ENCODE data around the gene AMY1B. TPM values are rescaled to one million over a fixed set of nuclear protein-coding genes. Genes with fewer than 3 reads are reported as not detected.
"Not testable (repeated sequence)": the region's sequence is repeated elsewhere in the genome, so short reads cannot be mapped to it uniquely, and the experiment has no call there.

Gene AMY1B
- polyA plus RNA-seq (2013, experiment 1 of 2) = not detected
- polyA plus RNA-seq (2013, experiment 2 of 2) = not detected

- no CpG with 5 or more reads among the region's 5 CpGs for WGBS
- H3K4me3 ChIP-seq (ENCODE audit: low read length); H3K27ac ChIP-seq (ENCODE audit: low read depth, low read length); H3K9me3 ChIP-seq (ENCODE audit: insufficient read depth, low read depth, low read length); H3K9ac ChIP-seq (ENCODE audit: low read depth, low read length); H3K27me3 ChIP-seq (ENCODE audit: insufficient read depth, low read length); H3K36me3 ChIP-seq (ENCODE audit: insufficient read depth, low read length); H3K4me1 ChIP-seq (ENCODE audit: insufficient read depth, low read length): not testable (repeated sequence)
Measured at GRCh38 chr1:103696110-103696509, at the start of gene AMY1B. Gene AMY1B, minus strand, starts transcription at chr1:103696210. Its CDS starts 571 bp downstream, at chr1:103695639.

DNA sequence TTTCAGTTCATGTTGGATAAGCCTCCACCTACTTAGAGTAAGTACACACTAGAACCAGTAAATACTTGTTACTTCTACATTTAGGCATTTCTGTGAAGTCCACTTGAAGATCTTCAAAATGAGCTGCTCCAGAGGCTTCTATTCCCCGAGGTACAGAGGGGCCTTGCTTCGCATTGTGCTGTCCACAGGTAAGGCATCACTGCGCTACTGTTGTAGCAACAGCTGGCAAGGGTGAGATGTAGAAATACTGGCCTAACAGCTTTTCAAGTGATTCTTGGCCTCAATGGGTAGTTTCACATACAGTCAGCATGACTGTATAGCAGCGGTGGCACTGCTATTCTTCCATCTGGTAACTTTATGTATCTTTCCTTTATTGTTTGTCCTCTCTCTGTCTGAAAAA lies 49.0 kb upstream of the AMY1B start:
- H3K4me1 ChIP-seq (ENCODE audit: insufficient read depth, low read length); H3K27ac ChIP-seq (ENCODE audit: low read depth, low read length); H3K36me3 ChIP-seq (ENCODE audit: insufficient read depth, low read length); H3K9ac ChIP-seq (ENCODE audit: low read depth, low read length); H3K9me3 ChIP-seq (ENCODE audit: insufficient read depth, low read depth, low read length); H3K27me3 ChIP-seq (ENCODE audit: insufficient read depth, low read length); H3K4me3 ChIP-seq (ENCODE audit: low read length): not testable (repeated sequence)
- no CpG with 5 or more reads among the region's 4 CpGs for WGBS

GRCh38 chr1:103744449-103744848 lies 48.4 kb upstream of the AMY1B start:
- H3K27me3 ChIP-seq (ENCODE audit: insufficient read depth, low read length); H3K9ac ChIP-seq (ENCODE audit: low read depth, low read length); H3K9me3 ChIP-seq (ENCODE audit: insufficient read depth, low read depth, low read length); H3K36me3 ChIP-seq (ENCODE audit: insufficient read depth, low read length); H3K27ac ChIP-seq (ENCODE audit: low read depth, low read length); H3K4me1 ChIP-seq (ENCODE audit: insufficient read depth, low read length); H3K4me3 ChIP-seq (ENCODE audit: low read length): not testable (repeated sequence)
- no CpG with 5 or more reads among the region's 4 CpGs for WGBS

GRCh38 chr1:103738031-103738430 lies 42.0 kb upstream of the AMY1B start:
- not testable (repeated sequence) for H3K4me3 ChIP-seq (ENCODE audit: low read length); H3K4me1 ChIP-seq (ENCODE audit: insufficient read depth, low read length); H3K9ac ChIP-seq (ENCODE audit: low read depth, low read length); H3K27ac ChIP-seq (ENCODE audit: low read depth, low read length); H3K36me3 ChIP-seq (ENCODE audit: insufficient read depth, low read length); H3K9me3 ChIP-seq (ENCODE audit: insufficient read depth, low read depth, low read length); H3K27me3 ChIP-seq (ENCODE audit: insufficient read depth, low read length)
- WGBS = no CpG with 5 or more reads among the region's 3 CpGs

- H3K27me3 ChIP-seq (ENCODE audit: insufficient read depth, low read length); H3K9me3 ChIP-seq (ENCODE audit: insufficient read depth, low read depth, low read length); H3K36me3 ChIP-seq (ENCODE audit: insufficient read depth, low read length); H3K9ac ChIP-seq (ENCODE audit: low read depth, low read length); H3K4me1 ChIP-seq (ENCODE audit: insufficient read depth, low read length); H3K4me3 ChIP-seq (ENCODE audit: low read length); H3K27ac ChIP-seq (ENCODE audit: low read depth, low read length): not testable (repeated sequence)
- WGBS = no CpG with 5 or more reads among the region's 3 CpGs
Measured at GRCh38 chr1:103735334-103735733, 39.3 kb upstream of the AMY1B start.

- H3K36me3 ChIP-seq (ENCODE audit: insufficient read depth, low read length); H3K27ac ChIP-seq (ENCODE audit: low read depth, low read length); H3K4me1 ChIP-seq (ENCODE audit: insufficient read depth, low read length); H3K4me3 ChIP-seq (ENCODE audit: low read length); H3K27me3 ChIP-seq (ENCODE audit: insufficient read depth, low read length); H3K9ac ChIP-seq (ENCODE audit: low read depth, low read length); H3K9me3 ChIP-seq (ENCODE audit: insufficient read depth, low read depth, low read length): not testable (repeated sequence)
- no CpG with 5 or more reads among the region's 2 CpGs for WGBS
Measured at GRCh38 chr1:103721473-103721872, 25.5 kb upstream of the AMY1B start.

DNA sequence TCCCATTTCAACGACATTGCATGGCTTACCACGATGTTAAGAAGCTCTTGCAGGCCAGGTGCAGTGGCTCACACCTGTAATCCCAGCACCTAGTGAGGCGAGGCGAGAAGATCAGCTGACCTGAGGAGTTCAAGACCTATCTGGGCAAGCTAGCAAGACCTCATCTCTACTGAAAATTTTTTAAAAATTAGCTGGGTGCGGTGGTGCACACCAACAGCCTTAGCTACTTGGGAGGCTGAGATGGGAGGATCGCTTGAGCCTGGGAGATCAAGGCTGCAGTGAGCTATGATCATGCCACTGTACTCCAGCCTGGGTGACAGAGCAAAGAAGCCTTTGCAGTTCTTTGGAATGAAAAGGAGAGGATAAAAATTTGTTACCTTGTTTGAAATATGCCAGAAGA lies 21.4 kb upstream of the AMY1B start:
- not testable (repeated sequence) for H3K27ac ChIP-seq (ENCODE audit: low read depth, low read length)
- 85% methylated on average over 6 of the region's 6 CpGs for WGBS

GRCh38 chr1:103710381-103710780 lies 14.4 kb upstream of the AMY1B start:
- H3K9me3 ChIP-seq (ENCODE audit: insufficient read depth, low read depth, low read length); H3K27ac ChIP-seq (ENCODE audit: low read depth, low read length): not testable (repeated sequence)
- no CpG with 5 or more reads among the region's 3 CpGs for WGBS

More for the DNA sequence above, 21.4 kb upstream of the AMY1B start:
- not testable (repeated sequence) for H3K9me3 ChIP-seq (ENCODE audit: insufficient read depth, low read depth, low read length); H3K27me3 ChIP-seq (ENCODE audit: insufficient read depth, low read length); H3K9ac ChIP-seq (ENCODE audit: low read depth, low read length); H3K36me3 ChIP-seq (ENCODE audit: insufficient read depth, low read length); H3K4me1 ChIP-seq (ENCODE audit: insufficient read depth, low read length); H3K4me3 ChIP-seq (ENCODE audit: low read length)

DNA sequence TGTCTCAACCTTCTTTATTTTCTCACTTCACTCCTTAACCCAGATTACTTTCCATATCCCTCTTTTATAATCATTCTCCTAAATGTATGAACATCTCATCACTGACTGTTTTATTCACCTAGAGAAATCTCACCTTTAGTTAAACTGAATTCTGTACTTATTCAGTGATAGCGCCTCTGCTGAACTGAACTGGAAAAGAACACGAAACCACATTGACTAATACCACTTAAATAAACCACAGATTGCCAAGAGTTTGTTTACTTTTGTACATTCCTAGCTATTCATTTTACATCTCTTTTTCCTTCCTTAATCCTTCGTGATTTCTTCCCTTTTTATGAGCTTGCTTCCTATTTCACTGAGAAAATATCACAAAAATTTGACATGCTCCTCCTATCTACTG lies 11.7 kb upstream of the AMY1B start:
- H3K27me3 ChIP-seq (ENCODE audit: insufficient read depth, low read length); H3K4me3 ChIP-seq (ENCODE audit: low read length); H3K27ac ChIP-seq (ENCODE audit: low read depth, low read length); H3K9ac ChIP-seq (ENCODE audit: low read depth, low read length); H3K9me3 ChIP-seq (ENCODE audit: insufficient read depth, low read depth, low read length); H3K36me3 ChIP-seq (ENCODE audit: insufficient read depth, low read length); H3K4me1 ChIP-seq (ENCODE audit: insufficient read depth, low read length): not testable (repeated sequence)
- WGBS = no CpG with 5 or more reads among the region's 3 CpGs

More at GRCh38 chr1:103710381-103710780, 14.4 kb upstream of the AMY1B start:
- H3K27me3 ChIP-seq (ENCODE audit: insufficient read depth, low read length); H3K4me3 ChIP-seq (ENCODE audit: low read length); H3K4me1 ChIP-seq (ENCODE audit: insufficient read depth, low read length); H3K9ac ChIP-seq (ENCODE audit: low read depth, low read length); H3K36me3 ChIP-seq (ENCODE audit: insufficient read depth, low read length): not testable (repeated sequence)

DNA sequence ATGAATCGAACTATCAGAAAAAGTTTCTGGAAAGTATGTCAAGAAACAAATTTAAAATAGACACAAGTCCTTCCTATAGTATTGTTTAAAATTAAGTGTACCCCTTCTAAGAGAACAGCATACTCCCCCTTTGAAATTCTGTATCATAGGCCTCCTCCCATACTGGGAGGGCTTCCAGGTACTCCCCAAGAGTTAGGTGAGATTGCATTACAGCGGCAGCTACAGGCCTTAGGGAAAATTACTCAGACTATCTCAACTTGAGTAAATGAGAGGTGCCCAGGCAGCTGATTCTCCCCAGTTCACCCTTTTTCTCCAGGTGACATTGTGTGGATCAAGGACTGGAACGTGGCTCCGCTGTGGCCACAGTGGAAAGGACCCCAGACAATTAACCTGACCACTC lies 5.2 kb upstream of the AMY1B start:
- not testable (repeated sequence) for H3K36me3 ChIP-seq (ENCODE audit: insufficient read depth, low read length); H3K27ac ChIP-seq (ENCODE audit: low read depth, low read length); H3K27me3 ChIP-seq (ENCODE audit: insufficient read depth, low read length); H3K9me3 ChIP-seq (ENCODE audit: insufficient read depth, low read depth, low read length); H3K9ac ChIP-seq (ENCODE audit: low read depth, low read length); H3K4me1 ChIP-seq (ENCODE audit: insufficient read depth, low read length); H3K4me3 ChIP-seq (ENCODE audit: low read length)
- WGBS = no CpG with 5 or more reads among the region's 4 CpGs

- H3K9ac ChIP-seq (ENCODE audit: low read depth, low read length); H3K9me3 ChIP-seq (ENCODE audit: insufficient read depth, low read depth, low read length); H3K27ac ChIP-seq (ENCODE audit: low read depth, low read length); H3K4me1 ChIP-seq (ENCODE audit: insufficient read depth, low read length); H3K27me3 ChIP-seq (ENCODE audit: insufficient read depth, low read length); H3K36me3 ChIP-seq (ENCODE audit: insufficient read depth, low read length); H3K4me3 ChIP-seq (ENCODE audit: low read length): not testable (repeated sequence)
- no CpG with 5 or more reads among the region's 4 CpGs for WGBS
Measured at GRCh38 chr1:103700669-103701068, 4.7 kb upstream of the AMY1B start.

GRCh38 chr1:103697430-103697829 lies 1.4 kb upstream of the AMY1B start:
- no CpG with 5 or more reads among the region's 6 CpGs for WGBS
- not testable (repeated sequence) for H3K27me3 ChIP-seq (ENCODE audit: insufficient read depth, low read length)

More at GRCh38 chr1:103697430-103697829, 1.4 kb upstream of the AMY1B start:
- H3K27ac ChIP-seq (ENCODE audit: low read depth, low read length); H3K36me3 ChIP-seq (ENCODE audit: insufficient read depth, low read length); H3K9ac ChIP-seq (ENCODE audit: low read depth, low read length); H3K4me3 ChIP-seq (ENCODE audit: low read length); H3K9me3 ChIP-seq (ENCODE audit: insufficient read depth, low read depth, low read length); H3K4me1 ChIP-seq (ENCODE audit: insufficient read depth, low read length): not testable (repeated sequence)

Data from HUES64 (cell line).